Activated T-helper 1 cell treated with anti-CD3 and anti-CD28 coated beads, Interleukin-12 subunit alpha, Interleukin-12 subunit beta, Interleukin-2, Interleukin-4 antibody, amounts not matched to agents 30 ng/mL and 10 ng/mL and 1 ng/mL, durations not matched to agents 14 hours and 24 hours and 36 hours (primary cell): ENCODE data around the gene TSHR. TPM values are rescaled to one million over a fixed set of nuclear protein-coding genes. Genes with fewer than 3 reads are reported as not detected.
"Not testable (repeated sequence)": the region's sequence is repeated elsewhere in the genome, so short reads cannot be mapped to it uniquely, and the experiment has no call there.

Experiments
- DNase-seq: peaks from one replicate; pipeline ENCODE4 v3.0.0; 2021; ENCODE audit warnings: low spot score
- H3K27ac Mint-ChIP-seq: one replicate; pipeline ENCODE4 v1.8.0; 2021; ENCODE audit warnings: mild to moderate bottlenecking, mixed read lengths
- H3K27me3 Mint-ChIP-seq: one replicate; pipeline ENCODE4 v1.8.0; 2022; ENCODE audit warnings: mild to moderate bottlenecking, moderate library complexity, mixed read lengths; ENCODE audit not compliant: insufficient read depth
- H3K36me3 Mint-ChIP-seq: one replicate; pipeline ENCODE4 v1.8.0; 2021; ENCODE audit warnings: low read depth, mixed read lengths
- H3K4me1 Mint-ChIP-seq: one replicate; pipeline ENCODE4 v1.8.0; 2021; ENCODE audit warnings: low read depth, mixed read lengths
- H3K4me3 Mint-ChIP-seq: one replicate; pipeline ENCODE4 v1.8.0; 2021; ENCODE audit warnings: mild to moderate bottlenecking, moderate library complexity, mixed read lengths
- H3K9me3 Mint-ChIP-seq: one replicate; pipeline ENCODE4 v1.8.0; 2021; ENCODE audit warnings: mixed read lengths
- intact Hi-C: fragments of 100-400 bp; cut with micrococcal nuclease; formaldehyde crosslinking; loops from one replicate; pipeline ENCODE4 v1.15.1; 2024
- total RNA-seq: library from RNA; stranded (reverse); gene quantifications from 2 replicates; pipeline ENCODE4 v1.2.3, GENCODE V29; 2022

Gene TSHR
- total RNA-seq, 1 donor from 2014 or later, result 0.16 TPM

DNA sequence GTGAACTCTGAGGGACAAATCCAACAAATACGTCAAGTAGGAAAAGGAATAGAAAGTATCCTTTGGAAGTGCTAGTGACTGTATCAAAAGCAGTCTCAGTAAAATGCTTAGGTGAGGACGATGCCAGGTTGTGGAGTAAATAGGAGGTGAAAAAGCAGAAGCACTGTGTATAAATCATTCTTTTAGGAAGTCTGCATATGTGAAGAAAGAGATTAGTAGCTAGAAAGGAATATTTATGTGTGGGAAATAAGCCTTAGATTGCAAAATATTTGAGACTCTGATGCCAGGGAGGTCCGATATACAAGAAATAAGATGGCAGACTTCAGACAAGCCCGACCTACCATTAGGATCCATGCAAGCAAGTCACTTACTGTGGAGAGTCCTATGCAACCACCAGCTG is 21.7 kb upstream of the TSHR start:
- no peak overlapping the region for H3K4me3 Mint-ChIP-seq
- intact Hi-C loops, result no loop called here
- peaks cover 39% of the 10 kb centered on the region for H3K4me1 Mint-ChIP-seq
- H3K36me3 Mint-ChIP-seq, result peaks cover 35% of the 10 kb centered on the region
- H3K9me3 Mint-ChIP-seq, result peaks cover 11% of the 10 kb centered on the region
- no peak overlapping the region for H3K27ac Mint-ChIP-seq
- no peak for DNase-seq
- H3K27me3 Mint-ChIP-seq, result no peaks in the 10 kb centered on the region

- no peaks in the 10 kb centered on the region for H3K27me3 Mint-ChIP-seq
- no peak for DNase-seq
Measured at GRCh38 chr14:80940146-80940545, 15.3 kb upstream of the TSHR start.

DNA sequence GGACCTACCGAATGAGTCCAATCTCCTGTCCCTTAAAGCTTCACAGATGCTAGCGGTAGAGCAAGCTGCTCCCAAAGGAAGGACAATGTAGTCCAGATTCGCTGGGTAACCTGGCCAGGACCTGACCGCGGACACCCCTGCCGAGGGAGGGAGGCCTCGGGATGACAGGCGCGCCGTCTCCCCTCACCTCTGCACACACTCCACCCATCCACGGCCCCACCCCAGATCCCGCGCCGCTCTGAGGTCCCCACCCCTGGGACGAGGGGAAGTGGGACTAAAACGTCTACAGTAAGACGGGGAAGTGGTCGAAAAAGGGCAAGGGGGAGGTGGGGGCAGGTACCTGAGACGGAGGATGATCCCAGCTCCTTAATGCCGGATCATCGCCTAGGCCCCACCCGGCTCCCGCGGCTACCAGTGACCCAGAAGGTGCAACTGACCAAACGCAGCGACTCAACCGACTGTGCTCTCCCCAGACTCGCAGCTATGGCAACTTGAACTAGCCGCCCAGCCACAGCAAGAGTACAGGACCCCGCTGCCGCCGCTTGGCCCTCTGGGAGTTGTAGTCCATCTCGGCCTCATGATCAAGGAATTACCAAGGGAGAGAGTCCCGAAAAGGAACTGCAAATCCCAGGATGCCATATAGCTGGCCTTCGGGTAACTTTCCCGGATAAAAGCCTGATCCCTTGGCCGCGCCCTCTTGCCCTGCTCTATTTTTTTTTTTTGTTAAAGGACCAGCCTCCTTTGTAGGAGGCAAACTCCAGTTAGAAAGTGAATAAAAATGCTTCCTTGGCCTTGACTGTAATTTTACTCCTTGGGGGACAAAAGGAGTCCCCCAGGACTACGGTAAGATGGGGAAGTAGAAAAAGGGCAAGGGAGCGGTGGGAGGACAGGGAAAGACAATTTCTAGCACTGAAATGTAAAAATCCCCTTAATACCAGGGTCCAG is 13.9 kb upstream of the TSHR start, which contains the start of gene CEP128:
Gene CEP128, minus strand, starts transcription at position 498 of the 945 bp plus-strand sequence.
- no peaks in the 10 kb centered on the region for H3K36me3 Mint-ChIP-seq
- H3K27ac Mint-ChIP-seq, result peak within 1 kb of the TSS; percentile 88
- H3K4me3 Mint-ChIP-seq, result peak within 1 kb of the TSS; percentile 88
- H3K4me1 Mint-ChIP-seq, result peaks cover 30% of the 10 kb centered on the region
- DNase-seq, result peak; percentile 79
- no peaks in the 10 kb centered on the region for H3K27me3 Mint-ChIP-seq
- H3K9me3 Mint-ChIP-seq, result peaks cover 3% of the 10 kb centered on the region
- intact Hi-C loops, result loop anchor here (1.0 to 5.0 kb wide), 9 partner anchors 10 to 593 kb away; no protein-coding TSS in a partner anchor

More at GRCh38 chr14:80940146-80940545, 15.3 kb upstream of the TSHR start:
- intact Hi-C loops, result loop anchor here (5.0 kb wide), 2 partner anchors 353 to 532 kb away; no protein-coding TSS in a partner anchor
- H3K36me3 Mint-ChIP-seq, result peaks cover 5% of the 10 kb centered on the region
- H3K9me3 Mint-ChIP-seq, result no peaks in the 10 kb centered on the region
- H3K27ac Mint-ChIP-seq, result no peak overlapping the region
- H3K4me3 Mint-ChIP-seq, result peak overlapping the region; percentile 49
- H3K4me1 Mint-ChIP-seq, result peaks cover 26% of the 10 kb centered on the region

GRCh38 chr14:80942191-80942600 is 13.2 kb upstream of the TSHR start:
- H3K27ac Mint-ChIP-seq, result peak overlapping the region; percentile 88
- H3K36me3 Mint-ChIP-seq, result peaks cover 1% of the 10 kb centered on the region
- H3K4me3 Mint-ChIP-seq, result peak overlapping the region; percentile 88
- no peak for DNase-seq
- intact Hi-C loops, result loop anchor here (1.0 to 5.0 kb wide), 6 partner anchors 11 to 530 kb away; no protein-coding TSS in a partner anchor
- H3K27me3 Mint-ChIP-seq, result no peaks in the 10 kb centered on the region
- H3K9me3 Mint-ChIP-seq, result peaks cover 7% of the 10 kb centered on the region
- H3K4me1 Mint-ChIP-seq, result peaks cover 36% of the 10 kb centered on the region

DNA sequence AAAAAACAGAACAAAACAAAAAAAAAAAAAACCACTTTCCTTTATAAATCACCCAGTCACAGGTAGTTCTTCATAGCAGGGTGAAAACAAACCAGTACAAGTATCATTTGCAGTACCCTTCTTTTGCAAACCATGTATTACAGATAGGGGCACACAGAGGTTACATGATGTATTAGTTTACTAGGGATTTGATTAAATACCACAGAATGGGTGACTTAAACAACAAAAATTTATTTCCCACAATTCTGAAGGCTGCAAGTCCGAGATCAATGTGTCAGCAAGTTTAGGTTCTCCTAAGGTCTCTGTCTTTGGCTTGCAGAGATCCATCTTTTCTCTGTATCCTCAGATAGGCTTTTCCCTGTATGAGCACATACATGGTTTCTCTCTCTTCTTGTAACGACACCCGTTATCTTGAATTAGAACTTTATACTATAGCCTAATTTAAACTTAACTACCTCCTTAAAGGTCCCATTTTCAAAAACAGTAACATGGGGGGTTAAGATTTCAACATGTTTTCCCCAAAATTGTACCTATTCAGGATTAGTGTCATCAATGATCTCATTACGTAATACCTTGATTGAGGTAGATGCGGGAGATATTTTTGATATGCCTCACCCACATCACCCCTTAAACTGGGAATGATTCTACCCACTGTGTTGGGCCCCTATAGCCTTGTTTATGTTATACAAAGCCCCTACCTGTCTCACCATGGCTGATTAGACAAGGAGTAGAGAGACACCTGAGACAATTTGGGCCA is 10.4 kb upstream of the TSHR start:
- Mint-ChIP-seq H3K36me3 (peaks cover 1% of the 10 kb centered on the region), H3K27me3 (peaks cover 11% of the 10 kb centered on the region), H3K4me1 (peaks cover 29% of the 10 kb centered on the region), H3K4me3 (no peak overlapping the region), H3K27ac (no peak overlapping the region), H3K9me3 (peaks cover 7% of the 10 kb centered on the region)
- DNase-seq, result no peak
- intact Hi-C loops, result loop anchor here (5.0 kb wide), 2 partner anchors 358 to 527 kb away; no protein-coding TSS in a partner anchor

DNA sequence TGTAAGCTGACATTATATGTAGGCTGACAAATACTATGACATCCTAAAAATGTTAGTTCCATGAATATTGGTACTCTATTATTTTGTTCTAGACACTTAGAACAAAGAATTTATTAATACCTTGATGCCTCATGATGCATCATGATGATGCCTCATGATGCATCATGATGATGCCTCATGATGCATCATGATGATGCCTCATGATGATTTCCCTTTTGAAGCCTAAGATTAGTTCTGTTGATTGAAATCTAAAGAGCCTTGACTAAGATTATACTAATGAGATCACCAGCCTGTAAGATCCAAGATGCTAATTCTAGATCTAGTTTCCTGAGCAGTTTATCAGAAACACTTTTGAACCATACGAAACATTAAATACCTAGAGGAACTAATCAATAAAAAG is 9.2 kb upstream of the TSHR start:
- H3K27me3 Mint-ChIP-seq, result peaks cover 15% of the 10 kb centered on the region

DNA sequence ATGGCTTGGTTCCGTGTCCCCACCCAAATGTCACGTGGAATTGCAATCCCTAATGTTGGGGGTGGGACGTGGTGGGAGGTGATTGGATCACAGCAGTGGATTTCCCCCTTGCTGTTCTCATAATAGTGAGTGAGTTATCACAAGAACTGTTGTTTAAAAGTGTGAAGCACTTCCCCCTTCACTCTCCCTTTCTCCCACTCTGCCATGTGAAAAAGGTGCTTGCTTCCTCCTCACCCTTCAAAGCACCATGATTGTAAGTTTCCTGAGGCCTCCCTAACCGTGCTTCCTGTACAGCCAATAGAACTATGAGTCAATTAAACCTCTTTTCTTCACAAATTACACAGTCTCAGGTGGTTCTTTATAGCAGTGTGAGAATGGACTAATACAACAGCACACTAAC is 8.6 kb upstream of the TSHR start:
- Mint-ChIP-seq H3K27me3 (peaks cover 19% of the 10 kb centered on the region), H3K9me3 (peaks cover 7% of the 10 kb centered on the region), H3K4me1 (peaks cover 23% of the 10 kb centered on the region), H3K36me3 (peaks cover 1% of the 10 kb centered on the region), H3K27ac (no peak overlapping the region), H3K4me3 (no peak overlapping the region)
- intact Hi-C loops, result no loop called here
- no peak for DNase-seq

More for the DNA sequence above, 9.2 kb upstream of the TSHR start:
- peaks cover 7% of the 10 kb centered on the region for H3K9me3 Mint-ChIP-seq
- intact Hi-C loops, result no loop called here
- no peak for DNase-seq
- no peak overlapping the region for H3K4me3 Mint-ChIP-seq
- H3K4me1 Mint-ChIP-seq, result peaks cover 25% of the 10 kb centered on the region
- H3K27ac Mint-ChIP-seq, result peak overlapping the region; percentile 30
- H3K36me3 Mint-ChIP-seq, result peaks cover 1% of the 10 kb centered on the region

GRCh38 chr14:80948291-80948690 is 7.1 kb upstream of the TSHR start:
- H3K4me3 Mint-ChIP-seq, result no peak overlapping the region
- peaks cover 1% of the 10 kb centered on the region for H3K36me3 Mint-ChIP-seq

DNA sequence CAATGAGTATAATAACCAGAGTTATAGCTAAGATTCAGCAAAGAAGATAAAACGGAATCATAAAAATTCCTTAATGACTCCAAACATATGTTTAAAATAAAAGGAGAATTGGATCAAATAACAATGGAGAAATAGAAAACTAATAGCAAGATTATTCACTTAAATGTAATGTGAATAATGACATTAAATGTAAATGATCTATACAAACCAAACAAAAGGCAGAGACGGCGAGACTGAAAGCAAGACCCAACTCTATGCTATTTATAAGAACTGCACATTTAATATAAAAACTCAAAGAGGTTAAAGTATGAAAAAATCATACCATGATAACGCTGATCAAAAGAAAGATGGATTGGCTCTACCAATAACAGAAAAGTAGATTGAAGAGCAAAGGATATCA is 3.9 kb upstream of the TSHR start:
- peaks cover 37% of the 10 kb centered on the region for H3K27me3 Mint-ChIP-seq
- intact Hi-C loops, result loop anchor here (5.0 kb wide), 1 partner anchor 111 kb away; no protein-coding TSS in a partner anchor

More at GRCh38 chr14:80948291-80948690, 7.1 kb upstream of the TSHR start:
- Mint-ChIP-seq H3K27me3 (peaks cover 27% of the 10 kb centered on the region), H3K27ac (no peak overlapping the region), H3K9me3 (peaks cover 7% of the 10 kb centered on the region), H3K4me1 (peaks cover 10% of the 10 kb centered on the region)
- no peak for DNase-seq
- intact Hi-C loops, result no loop called here

GRCh38 chr14:80953211-80953610 is 2.2 kb upstream of the TSHR start:
- intact Hi-C loops, result loop anchor here (5.0 kb wide), 1 partner anchor 109 kb away; no protein-coding TSS in a partner anchor

More for the DNA sequence above, 3.9 kb upstream of the TSHR start:
- peaks cover 25% of the 10 kb centered on the region for H3K4me1 Mint-ChIP-seq
- no peak overlapping the region for H3K27ac Mint-ChIP-seq
- H3K9me3 Mint-ChIP-seq, result peaks cover 4% of the 10 kb centered on the region
- peaks cover 1% of the 10 kb centered on the region for H3K36me3 Mint-ChIP-seq
- no peak overlapping the region for H3K4me3 Mint-ChIP-seq
- DNase-seq, result no peak

GRCh38 chr14:80954687-80955299 is 628 bp upstream of the TSHR start:
- Mint-ChIP-seq H3K4me1 (peaks cover 52% of the 10 kb centered on the region), H3K4me3 (peak overlapping the region; percentile 88), H3K36me3 (peaks cover 9% of the 10 kb centered on the region), H3K9me3 (no peaks in the 10 kb centered on the region), H3K27me3 (peaks cover 29% of the 10 kb centered on the region), H3K27ac (peak overlapping the region; percentile 62)
- DNase-seq, result peak; percentile 67
- intact Hi-C loops, result loop anchor here (1.0 to 5.0 kb wide), 5 partner anchors 13 to 510 kb away; partner anchors contain the start of gene CEP128

More at GRCh38 chr14:80953211-80953610, 2.2 kb upstream of the TSHR start:
- not testable (repeated sequence) for H3K36me3 Mint-ChIP-seq, H3K4me3 Mint-ChIP-seq, H3K27ac Mint-ChIP-seq, H3K9me3 Mint-ChIP-seq, DNase-seq
- Mint-ChIP-seq H3K27me3 (peaks cover 37% of the 10 kb centered on the region), H3K4me1 (peaks cover 36% of the 10 kb centered on the region)

GRCh38 chr14:80956102-80956501 is 681 bp downstream of the TSHR start:
- H3K9me3 Mint-ChIP-seq, result no peaks in the 10 kb centered on the region
- no peak overlapping the region for H3K27ac Mint-ChIP-seq
- peak overlapping the region; percentile 48 for H3K4me3 Mint-ChIP-seq
- peaks cover 22% of the 10 kb centered on the region for H3K27me3 Mint-ChIP-seq
- peaks cover 9% of the 10 kb centered on the region for H3K36me3 Mint-ChIP-seq
- DNase-seq, result no peak
- intact Hi-C loops, result no loop called here
- peaks cover 65% of the 10 kb centered on the region for H3K4me1 Mint-ChIP-seq
